CD4-positive, alpha-beta memory T cell (primary cell): ENCODE measurements around the gene TPO. TPM values are rescaled to one million over a fixed set of nuclear protein-coding genes. Genes with fewer than 3 reads are reported as not detected.
"Not testable (repeated sequence)": the region's sequence is repeated elsewhere in the genome, so short reads cannot be mapped to it uniquely, and the experiment has no call there.

Experiments used
- CTCF ChIA-PET: fragments of 350-600 bp; sonication (Branson Sonifier 250); formaldehyde crosslinking; loops from one replicate; lab custom pipeline; 2021; ENCODE audit warnings: inconsistent platforms; ENCODE audit not compliant: partially characterized antibody; lab: Charles Lee
- POLR2A ChIA-PET: fragments of 350-600 bp; sonication (Branson Sonifier 250); formaldehyde crosslinking; loops from one replicate; lab custom pipeline; 2021; ENCODE audit not compliant: partially characterized antibody; lab: Charles Lee
- DNase-seq, 5 donors: peaks; one replicate each; pipeline versions ENCODE4 v3.0.0 to v3.0.0-alpha.2; 2020 to 2022; ENCODE audit warnings: mixed read lengths in 1 of 5
- H3K27ac ChIP-seq: one replicate; pipeline ENCODE4 v1.7.0; 2013; ENCODE audit warnings: low read depth, low read length
- H3K27me3 ChIP-seq: 2 replicates; pipeline ENCODE4 v1.7.0; 2013; ENCODE audit warnings: mild to moderate bottlenecking, low read length, moderate library complexity; ENCODE audit not compliant: insufficient read depth
- H3K36me3 ChIP-seq: 2 replicates; pipeline ENCODE4 v1.7.0; 2013; ENCODE audit warnings: mild to moderate bottlenecking, low read length, moderate library complexity; ENCODE audit not compliant: insufficient read depth
- H3K4me1 ChIP-seq: 2 replicates; pipeline ENCODE4 v1.7.0; 2013; ENCODE audit warnings: mild to moderate bottlenecking, low read length, moderate library complexity; ENCODE audit not compliant: insufficient read depth
- H3K4me3 ChIP-seq, 2 donors: one replicate each; pipeline ENCODE4 v1.7.0; 2013; ENCODE audit warnings: low read length in 2 of 2, mild to moderate bottlenecking in 1 of 2
- H3K9me3 ChIP-seq, 2 donors: one replicate each; pipeline ENCODE4 v1.7.0; 2013; ENCODE audit warnings: low read length in 2 of 2, control low read depth in 1 of 2; ENCODE audit not compliant: control insufficient read depth in 1 of 2
- H3K27ac Mint-ChIP-seq, 7 donors: one replicate each; pipeline ENCODE4 v1.8.0; 2020 to 2021; ENCODE audit warnings: mixed read lengths in 7 of 7, mild to moderate bottlenecking in 6 of 7, inconsistent platforms in 3 of 7, moderate library complexity in 3 of 7
- H3K27me3 Mint-ChIP-seq, 2 donors: one replicate each; pipeline ENCODE4 v1.8.0; 2020 to 2021; ENCODE audit warnings: mixed read lengths in 2 of 2
- H3K36me3 Mint-ChIP-seq, 2 donors: one replicate each; pipeline ENCODE4 v1.8.0; 2020 to 2021; ENCODE audit warnings: mixed read lengths in 2 of 2, inconsistent platforms in 1 of 2, mild to moderate bottlenecking in 1 of 2
- H3K4me1 Mint-ChIP-seq, 4 donors: one replicate each; pipeline ENCODE4 v1.8.0; 2020 to 2021; ENCODE audit warnings: mixed read lengths in 4 of 4, mild to moderate bottlenecking in 1 of 4
- H3K4me3 Mint-ChIP-seq, 8 donors: one replicate each; pipeline ENCODE4 v1.8.0; 2020 to 2021; ENCODE audit warnings: mixed read lengths in 8 of 8, mild to moderate bottlenecking in 7 of 8, moderate library complexity in 6 of 8, inconsistent platforms in 3 of 8
- H3K9me3 Mint-ChIP-seq, 8 donors: one replicate each; pipeline ENCODE4 v1.8.0; 2020 to 2021; ENCODE audit warnings: mixed read lengths in 8 of 8, mild to moderate bottlenecking in 5 of 8, inconsistent platforms in 3 of 8, moderate library complexity in 1 of 8
- intact Hi-C: fragments of 100-400 bp; cut with micrococcal nuclease; formaldehyde crosslinking; loops from one replicate; pipeline ENCODE4 v1.15.1; 2023
- polyA plus RNA-seq, 2 donors: library from polyadenylated mRNA; unstranded; fragments of 300-500 nt; fragmentation: Illumina TruSeq; gene quantifications; one replicate each; pipeline ENCODE4 v1.2.3, GENCODE V29; 2021
- total RNA-seq, 2 experiments: library from RNA; stranded (reverse); gene quantifications; one replicate each; pipeline ENCODE4 v1.2.3, GENCODE V29; 2021

TPO gene
- total and polyA plus RNA-seq, 4 experiments from 2014 or later = 3.2 to 10.6 TPM; not detected in 2

GRCh38 chr2:1405124-1405523 is 8.1 kb upstream of the TPO start:
- CTCF ChIA-PET = no interaction called here
- H3K27ac Mint-ChIP-seq = no peak overlapping the region
- H3K36me3 Mint-ChIP-seq = no peaks in the 10 kb centered on the region
- Histone ChIP-seq H3K36me3 (no peaks in the 10 kb centered on the region), H3K27ac (no peak overlapping the region), H3K4me3 (no peak overlapping the region), H3K27me3 (no peaks in the 10 kb centered on the region), H3K4me1 (no peaks in the 10 kb centered on the region), H3K9me3 (no peaks in the 10 kb centered on the region)
- POLR2A ChIA-PET = no interaction called here
- H3K4me1 Mint-ChIP-seq = peaks cover 2 to 5% (median 4%) of the 10 kb centered on the region in 4 donors
- no peak for DNase-seq
- H3K27me3 Mint-ChIP-seq = no peaks in the 10 kb centered on the region
- intact Hi-C loops = no loop called here
- H3K4me3 Mint-ChIP-seq = no peak overlapping the region
- H3K9me3 Mint-ChIP-seq = peaks cover 0 to 10% (median 0%) of the 10 kb centered on the region in 8 donors

GRCh38 chr2:1405967-1406366 is 7.3 kb upstream of the TPO start:
- POLR2A ChIA-PET = no interaction called here
- no peaks in the 10 kb centered on the region for H3K27me3 Mint-ChIP-seq
- intact Hi-C loops = no loop called here
- H3K9me3 Mint-ChIP-seq = peaks cover 0 to 10% (median 0%) of the 10 kb centered on the region in 8 donors
- H3K4me1 ChIP-seq = no peaks in the 10 kb centered on the region
- DNase-seq = no peak
- CTCF ChIA-PET = no interaction called here
- no peaks in the 10 kb centered on the region for H3K36me3 ChIP-seq
- H3K27ac Mint-ChIP-seq = no peak overlapping the region
- no peak overlapping the region for H3K4me3 ChIP-seq
- H3K4me3 Mint-ChIP-seq = no peak overlapping the region
- H3K27me3 ChIP-seq = no peaks in the 10 kb centered on the region
- no peak overlapping the region for H3K27ac ChIP-seq
- H3K9me3 ChIP-seq = no peaks in the 10 kb centered on the region
- H3K4me1 Mint-ChIP-seq = peaks cover 2 to 5% (median 4%) of the 10 kb centered on the region in 4 donors
- H3K36me3 Mint-ChIP-seq = no peaks in the 10 kb centered on the region

- H3K36me3 Mint-ChIP-seq = no peaks in the 10 kb centered on the region
- no peak for DNase-seq
- Histone ChIP-seq H3K4me1 (no peaks in the 10 kb centered on the region), H3K27me3 (no peaks in the 10 kb centered on the region), H3K36me3 (no peaks in the 10 kb centered on the region), H3K27ac (no peak overlapping the region), H3K4me3 (no peak overlapping the region), H3K9me3 (no peaks in the 10 kb centered on the region)
- no peaks in the 10 kb centered on the region for H3K27me3 Mint-ChIP-seq
- POLR2A ChIA-PET = no interaction called here
- no peak overlapping the region for H3K4me3 Mint-ChIP-seq
- peaks cover 0 to 5% (median 4%) of the 10 kb centered on the region in 4 donors for H3K4me1 Mint-ChIP-seq
- H3K27ac Mint-ChIP-seq = no peak overlapping the region
- CTCF ChIA-PET = no interaction called here
- intact Hi-C loops = no loop called here
- peaks cover 0 to 8% (median 0%) of the 10 kb centered on the region in 8 donors for H3K9me3 Mint-ChIP-seq
These were observed 6.8 kb upstream of the TPO start for GRCh38 chr2:1406434-1406833.

GRCh38 chr2:1407950-1408675 is 5.2 kb upstream of the TPO start:
- Mint-ChIP-seq H3K27me3 (peaks cover 0 to 2% of the 10 kb centered on the region in 2 donors), H3K27ac (no peak overlapping the region), H3K4me3 (no peak overlapping the region), H3K4me1 (peaks cover 0 to 7% (median 4%) of the 10 kb centered on the region in 4 donors), H3K9me3 (peaks cover 0 to 5% (median 0%) of the 10 kb centered on the region in 8 donors), H3K36me3 (no peaks in the 10 kb centered on the region)
- DNase-seq = no peak
- Histone ChIP-seq H3K27me3 (no peaks in the 10 kb centered on the region), H3K9me3 (no peaks in the 10 kb centered on the region), H3K4me3 (no peak overlapping the region), H3K4me1 (no peaks in the 10 kb centered on the region), H3K27ac (no peak overlapping the region), H3K36me3 (no peaks in the 10 kb centered on the region)
- POLR2A ChIA-PET = no interaction called here
- CTCF ChIA-PET = no interaction called here
- intact Hi-C loops = no loop called here

GRCh38 chr2:1414121-1414520 is 858 bp downstream of the TPO start:
- CTCF ChIA-PET = no interaction called here
- Mint-ChIP-seq H3K36me3 (no peaks in the 10 kb centered on the region), H3K27ac (no peak overlapping the region), H3K9me3 (no peaks in the 10 kb centered on the region), H3K4me3 (no peak overlapping the region), H3K27me3 (peaks cover 2% of the 10 kb centered on the region in 2 donors), H3K4me1 (peaks cover 0 to 3% (median 0%) of the 10 kb centered on the region in 4 donors)
- no peaks in the 10 kb centered on the region for H3K27me3 ChIP-seq
- H3K4me3 ChIP-seq = no peak overlapping the region
- POLR2A ChIA-PET = interaction anchor here (0.6 kb wide), 1 partner anchor 46 kb away, joined by 3 read pairs; no protein-coding TSS in a partner anchor
- H3K36me3 ChIP-seq = no peaks in the 10 kb centered on the region
- H3K4me1 ChIP-seq = no peaks in the 10 kb centered on the region
- no peak for DNase-seq
- no peak overlapping the region for H3K27ac ChIP-seq
- intact Hi-C loops = no loop called here
- H3K9me3 ChIP-seq = no peaks in the 10 kb centered on the region

- H3K36me3 Mint-ChIP-seq, DNase-seq, H3K36me3 ChIP-seq, H3K27me3 ChIP-seq, CTCF ChIA-PET, H3K27ac ChIP-seq, H3K27me3 Mint-ChIP-seq, H3K4me3 ChIP-seq, H3K27ac Mint-ChIP-seq, H3K9me3 Mint-ChIP-seq, H3K9me3 ChIP-seq, H3K4me1 Mint-ChIP-seq, H3K4me1 ChIP-seq, intact Hi-C loops, POLR2A ChIA-PET, H3K4me3 Mint-ChIP-seq: not testable (repeated sequence)
These were observed 1.6 kb downstream of the TPO start for GRCh38 chr2:1414901-1415300.

- Histone ChIP-seq H3K4me1 (no peaks in the 10 kb centered on the region), H3K27ac (no peak overlapping the region), H3K4me3 (no peak overlapping the region), H3K27me3 (no peaks in the 10 kb centered on the region), H3K36me3 (no peaks in the 10 kb centered on the region), H3K9me3 (no peaks in the 10 kb centered on the region)
- POLR2A ChIA-PET = no interaction called here
- peaks cover 0 to 3% (median 0%) of the 10 kb centered on the region in 4 donors for H3K4me1 Mint-ChIP-seq
- CTCF ChIA-PET = no interaction called here
- intact Hi-C loops = no loop called here
- H3K27ac Mint-ChIP-seq = no peak overlapping the region
- no peak for DNase-seq
- peaks cover 2% of the 10 kb centered on the region in 2 donors for H3K27me3 Mint-ChIP-seq
- H3K4me3 Mint-ChIP-seq = no peak overlapping the region
- no peaks in the 10 kb centered on the region for H3K9me3 Mint-ChIP-seq
- H3K36me3 Mint-ChIP-seq = no peaks in the 10 kb centered on the region
These were observed 2.2 kb downstream of the TPO start for GRCh38 chr2:1415501-1415900.
